Fibroblast of lung (primary cell): ENCODE data around the gene GPHN. TPM values are rescaled to one million over a fixed set of nuclear protein-coding genes. Genes with fewer than 3 reads are reported as not detected.

ENCODE experiments used
- DNase-seq, 2 donors: peaks; one replicate each; pipeline versions ENCODE4 v3.0.0 to v3.0.0-alpha.2; 2010; ENCODE audit warnings: low read depth in 2 of 2
- H2AFZ ChIP-seq: 2 replicates; pipeline ENCODE4 v1.5.1; 2012; ENCODE audit warnings: low read length, control low read depth, inconsistent platforms
- H3K27ac ChIP-seq: 2 replicates; pipeline ENCODE4 v1.5.1; 2011; ENCODE audit warnings: low read length, control low read depth; ENCODE audit not compliant: insufficient read depth
- H3K27me3 ChIP-seq: 2 replicates; pipeline ENCODE4 v1.5.1; 2011; ENCODE audit warnings: mild to moderate bottlenecking, low read length; ENCODE audit not compliant: control insufficient read depth, insufficient read depth
- H3K36me3 ChIP-seq: 2 replicates; pipeline ENCODE4 v1.5.1; 2011; ENCODE audit warnings: low read length; ENCODE audit not compliant: control insufficient read depth, insufficient read depth
- H3K4me1 ChIP-seq: 2 replicates; pipeline ENCODE4 v1.5.1; 2011; ENCODE audit warnings: low read length; ENCODE audit not compliant: control insufficient read depth, insufficient read depth; ENCODE audit errors: extremely low read depth
- H3K4me2 ChIP-seq: 2 replicates; pipeline ENCODE4 v1.5.1; 2011; ENCODE audit warnings: low read length, control low read depth; ENCODE audit not compliant: insufficient read depth; ENCODE audit errors: extremely low read depth
- H3K4me3 ChIP-seq, 4 experiments: fragments of 200-600 bp in 1 of 4; sonication (generic) in 1 of 4; replicated peaks in 1 of 4; 2 replicates each; pipeline ENCODE4 v1.5.1; 2011 to 2016; ENCODE audit warnings: low read length in 4 of 4, low read depth in 3 of 4, mild to moderate bottlenecking in 3 of 4, control low read depth in 2 of 4, inconsistent platforms in 1 of 4, mixed read lengths in 1 of 4; ENCODE audit not compliant: insufficient read depth in 1 of 4; ENCODE audit errors: control extremely low read depth in 1 of 4
- H3K79me2 ChIP-seq: 2 replicates; pipeline ENCODE4 v1.5.1; 2012; ENCODE audit warnings: mild to moderate bottlenecking, low read length, inconsistent platforms; ENCODE audit not compliant: control insufficient read depth, insufficient read depth
- H3K9ac ChIP-seq: 2 replicates; pipeline ENCODE4 v1.5.1; 2011; ENCODE audit warnings: mild to moderate bottlenecking, low read length, control low read depth; ENCODE audit not compliant: insufficient read depth
- H3K9me3 ChIP-seq: 2 replicates; pipeline ENCODE4 v1.5.1; 2012; ENCODE audit warnings: low read depth, low read length; ENCODE audit not compliant: control insufficient read depth, insufficient read depth
- H4K20me1 ChIP-seq: 2 replicates; pipeline ENCODE4 v1.5.1; 2011; ENCODE audit warnings: low read length; ENCODE audit not compliant: control insufficient read depth, insufficient read depth; ENCODE audit errors: extremely low read depth
- EZH2 ChIP-seq: IDR thresholded peaks from 2 replicates; pipeline ENCODE4 v1.5.1; 2012; ENCODE audit warnings: low read length, control low read depth, mild to moderate bottlenecking; ENCODE audit errors: missing control alignments
- polyA plus RNA-seq, 2 donors: library from polyadenylated mRNA; depleted of rRNA in 1 of 2; stranded (reverse) in 1 of 2; unstranded in 1 of 2; fragments of >200 nt; gene quantifications; 2 replicates each; pipeline ENCODE4 v1.2.1, GENCODE V29; 2011 to 2012; ENCODE audit warnings: missing spikeins in 1 of 2
- total RNA-seq: library from RNA; depleted of rRNA; stranded (reverse); fragments of >200 nt; gene quantifications from 2 replicates; pipeline ENCODE4 v1.2.1, GENCODE V29; 2014
- TF ChIP-seq, protein P1 (sequence below), 2 donors: IDR thresholded peaks in 1 of 2; conservative IDR thresholded peaks in 1 of 2; 1 replicate in 1 of 2; 2 replicates in 1 of 2; pipeline ENCODE4 v1.5.1; 2011 to 2012; ENCODE audit warnings: low read length in 2 of 2, control low read depth in 1 of 2, inconsistent platforms in 1 of 2, low read depth in 1 of 2, mild to moderate bottlenecking in 1 of 2

GPHN gene
- total and polyA plus RNA-seq, 2 donors (not counting 1 experiment from before 2014, with no cell fraction given): 8.3 to 13.9 TPM

- no peak overlapping the region for H3K4me2 ChIP-seq
- TF ChIP-seq, protein P1, sequence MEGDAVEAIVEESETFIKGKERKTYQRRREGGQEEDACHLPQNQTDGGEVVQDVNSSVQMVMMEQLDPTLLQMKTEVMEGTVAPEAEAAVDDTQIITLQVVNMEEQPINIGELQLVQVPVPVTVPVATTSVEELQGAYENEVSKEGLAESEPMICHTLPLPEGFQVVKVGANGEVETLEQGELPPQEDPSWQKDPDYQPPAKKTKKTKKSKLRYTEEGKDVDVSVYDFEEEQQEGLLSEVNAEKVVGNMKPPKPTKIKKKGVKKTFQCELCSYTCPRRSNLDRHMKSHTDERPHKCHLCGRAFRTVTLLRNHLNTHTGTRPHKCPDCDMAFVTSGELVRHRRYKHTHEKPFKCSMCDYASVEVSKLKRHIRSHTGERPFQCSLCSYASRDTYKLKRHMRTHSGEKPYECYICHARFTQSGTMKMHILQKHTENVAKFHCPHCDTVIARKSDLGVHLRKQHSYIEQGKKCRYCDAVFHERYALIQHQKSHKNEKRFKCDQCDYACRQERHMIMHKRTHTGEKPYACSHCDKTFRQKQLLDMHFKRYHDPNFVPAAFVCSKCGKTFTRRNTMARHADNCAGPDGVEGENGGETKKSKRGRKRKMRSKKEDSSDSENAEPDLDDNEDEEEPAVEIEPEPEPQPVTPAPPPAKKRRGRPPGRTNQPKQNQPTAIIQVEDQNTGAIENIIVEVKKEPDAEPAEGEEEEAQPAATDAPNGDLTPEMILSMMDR (conservative IDR thresholded peaks at IDR 0.05 in 1 of 2, IDR thresholded peaks at IDR 0.05 in 1 of 2; ENCODE audit: low read depth in 1 of 2, low read length in 2 of 2): no peak
- TF ChIP-seq EZH2: no peak
- no peak overlapping the region for H3K27ac ChIP-seq
- no peaks in the 10 kb centered on the region for H3K27me3 ChIP-seq
- H2AFZ ChIP-seq: no peak overlapping the region
- DNase-seq: peak in 1 of 2 donors; percentile 32
- no peaks in the 10 kb centered on the region for H3K36me3 ChIP-seq
- H3K79me2 ChIP-seq: no peaks in the 10 kb centered on the region
- H3K4me3 ChIP-seq: no peak overlapping the region
- no peaks in the 10 kb centered on the region for H3K9me3 ChIP-seq
- H3K9ac ChIP-seq: no peak overlapping the region
- H4K20me1 ChIP-seq: no peaks in the 10 kb centered on the region
- no peaks in the 10 kb centered on the region for H3K4me1 ChIP-seq
These were observed 135.4 kb downstream of the GPHN start for GRCh38 chr14:66643344-66643743.

GRCh38 chr14:66645716-66646115, 137.8 kb downstream of the GPHN start:
- Histone ChIP-seq H3K4me1 (no peaks in the 10 kb centered on the region), H3K27ac (no peak overlapping the region), H3K79me2 (no peaks in the 10 kb centered on the region), H3K4me3 (no peak overlapping the region), H3K4me2 (no peak overlapping the region), H2AFZ (no peak overlapping the region), H3K9ac (no peak overlapping the region), H3K27me3 (no peaks in the 10 kb centered on the region), H4K20me1 (no peaks in the 10 kb centered on the region), H3K9me3 (no peaks in the 10 kb centered on the region), H3K36me3 (no peaks in the 10 kb centered on the region)
- peak in 1 of 2 donors; percentile 46 for DNase-seq
- TF ChIP-seq EZH2: no peak
- TF ChIP-seq, protein P1 (conservative IDR thresholded peaks at IDR 0.05 in 1 of 2, IDR thresholded peaks at IDR 0.05 in 1 of 2; ENCODE audit: low read depth in 1 of 2, low read length in 2 of 2): no peak

- TF ChIP-seq, protein P1 (conservative IDR thresholded peaks at IDR 0.05 in 1 of 2, IDR thresholded peaks at IDR 0.05 in 1 of 2; ENCODE audit: low read depth in 1 of 2, low read length in 2 of 2): no peak
- TF ChIP-seq EZH2: no peak
- Histone ChIP-seq H3K9ac (no peak overlapping the region), H3K27me3 (no peaks in the 10 kb centered on the region), H3K4me2 (no peak overlapping the region), H2AFZ (no peak overlapping the region), H3K36me3 (no peaks in the 10 kb centered on the region), H3K79me2 (no peaks in the 10 kb centered on the region), H3K4me3 (no peak overlapping the region), H4K20me1 (no peaks in the 10 kb centered on the region), H3K27ac (no peak overlapping the region), H3K9me3 (no peaks in the 10 kb centered on the region), H3K4me1 (no peaks in the 10 kb centered on the region)
- no peak for DNase-seq
These were observed 141.6 kb downstream of the GPHN start for GRCh38 chr14:66649498-66649897.
